Renal cortical epithelial cell (primary cell): ENCODE measurements around the gene IMPA2. TPM values are rescaled to one million over a fixed set of nuclear protein-coding genes. Genes with fewer than 3 reads are reported as not detected.
"Not testable (repeated sequence)": the region's sequence is repeated elsewhere in the genome, so short reads cannot be mapped to it uniquely, and the experiment has no call there.

Source experiments
- DNase-seq: peaks from one replicate; pipeline ENCODE4 v3.0.0-alpha.2; 2011; ENCODE audit warnings: low read depth
- total RNA-seq: library from RNA; depleted of rRNA; stranded (reverse); fragments of >200 nt; gene quantifications from 2 replicates; pipeline ENCODE4 v1.2.3, GENCODE V29; 2014

Gene IMPA2
- total RNA-seq, result 32.1 and 123 TPM in 2 replicates

DNA sequence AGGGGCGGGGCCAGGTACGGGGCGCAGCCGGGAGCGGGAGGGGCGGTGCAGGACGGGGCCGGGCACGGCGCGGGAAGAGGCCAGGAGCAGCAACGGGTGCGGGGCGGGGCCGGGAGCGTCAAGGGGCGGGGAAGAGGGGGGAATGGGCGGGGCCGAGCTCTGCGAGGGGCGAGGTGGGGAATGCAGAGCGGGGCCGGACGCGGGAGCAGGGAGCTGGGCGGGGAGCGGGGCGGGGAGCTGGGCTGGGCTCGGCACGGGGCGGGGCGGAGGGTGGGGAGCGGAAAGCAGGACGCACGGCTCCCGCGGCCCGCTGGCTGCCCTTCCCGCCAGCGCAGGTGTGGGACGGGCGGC is at the start of gene IMPA2:
Gene IMPA2, plus strand, starts transcription at position 316 of the 351 bp plus-strand sequence. CDS start 163 bp downstream, outside the sequence.
- no peak for DNase-seq

DNA sequence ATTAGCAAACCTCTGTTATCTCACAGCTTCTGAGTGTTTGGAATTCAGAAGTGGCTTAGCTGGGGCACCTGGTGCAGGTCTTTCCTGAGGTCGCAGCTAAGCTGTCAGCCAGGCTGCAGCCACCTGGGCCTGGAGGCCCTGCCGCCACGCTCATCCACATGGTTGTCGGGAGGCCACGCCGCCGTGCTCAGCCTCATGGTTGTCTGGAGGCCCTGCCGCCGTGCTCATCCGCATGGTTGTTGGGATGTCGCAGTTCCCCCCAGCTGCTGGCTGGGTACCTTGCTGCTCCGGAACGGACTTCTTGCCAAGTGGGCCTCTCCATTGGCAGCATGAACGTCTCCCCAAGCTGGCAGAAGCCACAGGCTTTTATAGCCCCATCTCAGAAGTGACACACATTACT is 48.9 kb upstream of the IMPA2 start:
- DNase-seq, result no peak

DNA sequence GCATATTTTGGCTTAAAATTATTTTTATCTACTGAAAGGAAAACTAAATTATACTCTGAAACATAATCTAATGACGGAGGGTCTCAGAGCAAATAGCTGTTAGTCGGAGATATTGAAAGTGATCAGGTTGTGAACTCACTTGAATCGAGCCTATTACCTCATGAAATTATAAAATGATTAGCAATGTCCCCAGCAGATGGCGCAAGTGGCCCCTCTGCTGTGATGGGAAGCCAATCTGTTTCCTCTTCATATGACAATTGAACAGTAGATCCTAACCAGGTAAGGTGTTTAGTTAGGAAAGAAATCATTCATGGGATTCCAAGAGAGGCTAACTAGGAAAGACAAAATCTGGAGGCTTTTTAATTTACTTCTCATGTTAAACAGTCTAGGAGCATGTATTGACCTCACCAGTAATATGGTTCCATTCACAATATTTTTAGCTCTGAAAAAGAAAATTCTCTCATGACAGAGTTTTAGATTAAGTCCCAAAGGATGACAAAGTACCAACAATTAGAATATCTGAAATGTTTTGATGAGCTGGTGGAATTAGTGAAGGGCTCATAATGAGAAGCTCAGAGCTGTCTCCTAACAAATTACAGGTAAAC is 43.3 kb upstream of the IMPA2 start:
- DNase-seq, result peak; percentile 61

DNA sequence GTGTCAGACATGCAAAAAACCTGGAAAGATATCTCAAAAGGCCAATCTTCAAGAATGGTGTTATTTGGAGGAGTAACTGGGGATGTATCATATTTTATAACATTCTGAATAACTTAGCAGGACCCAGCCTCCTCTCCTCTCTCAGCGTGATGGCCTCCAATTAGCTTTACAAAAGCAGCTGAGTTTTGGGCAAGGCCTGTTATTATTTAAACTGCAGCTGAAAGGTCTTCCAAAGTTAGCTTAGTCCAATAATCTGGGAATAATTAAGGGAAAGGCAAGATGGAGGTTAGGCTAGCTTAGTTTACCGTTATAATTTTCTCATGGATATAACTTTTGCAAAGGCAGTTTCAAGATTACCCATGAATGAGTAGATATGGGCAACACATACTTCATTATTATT is 40.4 kb upstream of the IMPA2 start:
- no peak for DNase-seq

DNA sequence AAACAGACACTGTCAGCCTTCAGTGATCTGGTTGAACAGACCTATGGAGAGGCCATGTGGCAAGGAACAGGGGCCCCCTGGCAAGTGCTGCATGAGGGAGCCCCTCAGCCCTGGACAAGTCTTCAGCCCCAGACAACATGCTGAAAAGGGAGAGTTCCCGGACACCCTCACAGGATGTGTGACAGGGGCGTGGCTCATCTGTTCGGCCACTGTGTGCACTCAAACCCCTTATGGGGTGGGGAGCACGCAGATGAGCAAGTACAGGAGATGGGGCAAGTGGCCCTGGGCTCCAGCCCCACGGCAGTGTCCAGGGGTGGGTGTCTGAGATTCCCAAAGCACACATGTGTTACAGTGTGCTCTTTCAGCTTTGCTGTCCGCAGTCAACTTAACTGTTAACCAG is 37.8 kb upstream of the IMPA2 start:
- no peak for DNase-seq

DNA sequence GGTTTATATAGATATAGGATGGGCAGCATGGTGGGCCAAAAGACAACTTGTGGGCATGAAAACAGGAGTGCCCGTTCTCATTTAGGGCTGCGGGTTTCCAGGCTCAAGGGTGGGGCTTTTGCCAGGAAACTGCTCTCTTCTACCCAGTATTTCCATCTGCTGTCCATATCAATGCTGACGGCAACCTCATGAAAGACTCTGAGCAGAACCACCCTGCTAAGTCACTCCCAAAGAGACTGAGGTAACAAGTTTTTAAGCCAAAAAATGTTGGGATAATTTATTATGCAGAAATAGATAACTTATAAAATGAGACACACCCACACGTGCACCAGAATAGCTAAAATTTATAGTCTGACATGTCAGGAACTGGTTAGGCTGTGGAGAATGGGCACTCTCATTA is 37.1 kb upstream of the IMPA2 start:
- no peak for DNase-seq

DNA sequence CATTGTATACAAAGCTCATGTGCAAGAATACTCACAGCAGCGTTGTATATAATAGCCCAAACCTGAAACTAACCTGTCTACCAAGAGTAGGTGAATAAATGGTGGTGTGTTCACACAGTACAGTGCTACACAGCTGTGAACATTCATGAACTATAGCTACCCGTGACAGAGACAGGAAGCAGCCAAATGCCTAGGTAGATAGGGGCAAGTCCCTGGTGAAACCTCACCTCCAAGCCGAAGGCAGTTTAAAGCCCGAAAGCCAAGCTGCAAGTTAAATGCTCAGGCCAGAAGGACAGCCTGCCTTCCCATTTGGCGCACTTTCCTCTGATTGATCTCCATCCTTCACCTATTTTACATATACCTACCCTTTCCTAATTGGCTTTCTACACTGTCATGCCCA is 36.5 kb upstream of the IMPA2 start:
- DNase-seq, result no peak

DNA sequence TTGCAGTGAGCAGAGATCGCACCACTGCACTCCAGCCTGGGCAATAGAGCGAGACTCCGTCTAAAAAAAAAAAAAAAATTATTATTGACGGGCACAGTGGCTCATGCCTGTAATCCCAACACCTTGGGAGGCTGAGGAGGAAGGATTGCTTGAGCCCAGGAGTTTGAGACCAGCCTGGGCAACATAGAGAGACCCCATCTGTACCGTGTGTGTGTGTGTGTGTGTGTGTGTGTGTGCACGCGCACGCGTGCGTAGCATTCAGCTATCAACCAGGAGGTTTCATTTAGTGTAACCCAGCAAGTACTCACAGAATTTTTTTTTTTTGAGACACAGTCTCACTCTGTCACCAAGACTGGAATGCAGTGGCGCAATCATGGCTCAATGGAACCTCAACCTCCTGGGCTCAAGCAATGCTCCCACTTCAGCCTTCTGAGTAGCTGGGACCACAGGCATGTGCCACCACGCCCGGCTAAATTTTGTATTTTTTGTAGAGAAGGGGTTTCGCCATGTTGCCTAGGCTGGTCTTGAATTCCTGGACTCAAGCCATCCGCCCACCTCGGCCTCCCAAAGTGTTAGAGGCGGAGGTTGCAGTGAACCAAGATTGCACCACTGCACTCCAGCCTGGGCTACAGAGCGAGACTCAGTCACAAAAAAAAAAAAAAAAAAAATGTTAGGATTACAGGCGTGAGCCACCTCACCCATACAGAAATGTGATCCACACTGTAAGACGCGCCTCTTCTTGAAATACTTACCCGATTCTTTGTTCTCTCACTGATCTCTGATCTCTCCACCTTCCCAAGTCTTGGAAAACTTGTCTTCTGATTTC is 35.3 kb upstream of the IMPA2 start:
- peak; percentile 78 for DNase-seq

DNA sequence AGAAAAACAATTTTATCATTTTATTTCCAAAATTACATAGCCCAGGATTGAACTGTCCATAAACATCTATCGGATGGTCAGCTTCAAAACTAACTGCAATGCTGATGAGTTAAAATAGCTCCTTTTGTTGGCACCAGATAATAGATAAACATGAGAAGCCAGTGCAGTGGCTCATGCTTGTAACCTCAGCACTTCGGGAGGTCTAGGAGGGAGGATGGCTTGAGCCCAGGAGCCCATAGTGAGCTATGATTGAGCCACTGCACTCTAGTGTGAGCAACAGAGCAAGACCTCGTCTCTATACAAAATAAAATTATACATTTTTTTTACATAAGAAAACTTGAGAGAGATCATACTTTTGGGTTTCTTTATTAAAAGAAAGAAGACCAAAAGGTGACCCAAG is 34.6 kb upstream of the IMPA2 start:
- DNase-seq, result peak; percentile 69

DNA sequence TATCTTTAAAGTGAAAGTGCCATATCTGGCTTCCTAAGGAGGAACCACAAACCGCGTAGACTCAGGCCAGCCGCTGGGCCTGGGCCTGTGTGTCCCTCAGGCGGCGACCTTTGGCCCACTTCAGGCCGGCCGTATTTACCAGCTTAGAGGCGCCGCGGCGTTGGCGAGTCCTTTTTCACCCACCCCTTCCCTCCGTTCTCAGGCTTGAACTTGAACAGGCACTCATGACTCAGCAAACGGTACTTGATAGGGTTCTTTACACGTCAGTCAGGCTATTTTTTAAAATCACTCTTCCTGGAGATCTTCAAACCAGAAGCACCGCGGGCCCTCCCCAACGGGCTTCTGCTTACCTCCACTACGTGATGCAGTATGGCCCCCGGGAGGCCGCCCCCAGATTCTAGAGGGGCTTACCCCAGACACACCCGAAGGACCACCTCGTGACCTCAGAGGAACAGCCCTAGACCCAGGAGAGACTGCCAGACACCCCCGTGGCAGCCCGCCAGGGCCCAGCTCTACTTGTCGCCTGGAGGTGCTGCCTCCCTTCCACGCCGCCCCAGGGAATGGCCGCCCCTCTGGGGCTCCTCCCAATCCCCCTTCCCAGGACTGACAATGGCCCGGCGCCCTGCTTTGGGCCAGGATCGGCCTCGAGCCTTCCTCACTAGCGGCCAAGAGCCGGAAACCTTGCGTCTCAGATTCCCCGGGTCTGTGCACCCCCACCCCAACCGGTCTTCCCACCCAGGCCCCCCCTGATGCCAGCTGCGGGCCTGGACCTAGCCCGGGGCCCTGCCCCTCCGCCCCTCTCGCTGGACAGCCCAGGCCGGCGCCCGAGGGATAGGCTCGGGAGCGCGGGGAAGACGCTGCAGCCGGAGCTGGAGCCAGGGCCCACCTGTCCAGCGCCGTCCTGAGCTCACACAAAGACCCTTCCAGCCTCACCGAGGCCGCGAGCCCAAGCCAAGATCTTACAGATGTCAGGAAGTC is 33.8 kb upstream of the IMPA2 start:
- DNase-seq, result peak; percentile 98

DNA sequence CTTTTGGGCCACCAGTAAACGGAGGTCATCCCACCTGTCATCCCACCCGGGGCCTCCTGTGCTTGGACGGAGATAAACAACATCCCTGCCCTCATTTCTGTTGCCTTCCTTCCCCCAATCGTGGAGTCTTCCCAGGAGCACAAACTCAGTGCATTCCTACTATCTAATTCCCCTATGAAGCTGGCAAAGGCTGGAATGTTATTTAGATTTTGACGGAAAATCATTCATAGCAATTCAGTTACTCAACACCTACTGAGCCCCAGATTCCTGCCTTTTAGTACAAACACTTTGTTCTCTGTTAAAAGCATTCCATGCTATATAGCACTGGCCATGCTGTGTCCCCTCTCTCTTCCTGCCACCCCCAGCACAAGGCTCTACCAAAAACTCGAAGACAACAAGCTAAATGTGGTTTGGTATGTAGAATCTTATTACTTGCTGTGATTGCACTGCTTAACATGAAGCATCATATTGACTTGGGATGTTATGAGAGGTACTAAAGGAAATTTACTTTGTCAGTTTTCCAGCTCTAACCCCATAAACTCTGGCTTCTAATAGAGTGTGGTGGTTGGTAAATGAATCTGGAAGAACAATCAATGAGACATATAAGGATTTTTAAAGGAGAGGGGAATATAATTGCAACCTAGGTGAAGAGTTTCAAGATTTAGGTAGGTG is 32.3 kb upstream of the IMPA2 start:
- DNase-seq, result no peak

DNA sequence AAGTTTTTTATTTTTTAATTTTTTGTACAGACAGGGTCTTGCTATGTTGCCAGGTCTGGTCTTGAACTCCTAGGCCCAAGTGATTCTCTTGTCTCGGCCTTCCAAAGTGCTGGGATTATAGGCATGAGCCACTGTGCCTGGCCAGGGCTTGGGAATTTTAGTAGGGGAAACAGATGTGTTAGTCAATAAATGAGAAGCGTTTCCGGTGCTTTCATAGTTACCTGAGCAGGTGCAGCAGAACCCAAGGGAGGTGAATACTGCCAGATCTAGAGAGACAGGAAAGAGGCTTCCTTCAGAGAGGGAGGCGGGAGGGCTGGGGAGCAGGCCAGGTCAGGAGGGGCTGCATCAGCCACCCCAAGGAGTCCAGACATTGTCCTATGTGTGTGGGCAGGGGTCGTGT is 30.5 kb upstream of the IMPA2 start:
- DNase-seq, result no peak

DNA sequence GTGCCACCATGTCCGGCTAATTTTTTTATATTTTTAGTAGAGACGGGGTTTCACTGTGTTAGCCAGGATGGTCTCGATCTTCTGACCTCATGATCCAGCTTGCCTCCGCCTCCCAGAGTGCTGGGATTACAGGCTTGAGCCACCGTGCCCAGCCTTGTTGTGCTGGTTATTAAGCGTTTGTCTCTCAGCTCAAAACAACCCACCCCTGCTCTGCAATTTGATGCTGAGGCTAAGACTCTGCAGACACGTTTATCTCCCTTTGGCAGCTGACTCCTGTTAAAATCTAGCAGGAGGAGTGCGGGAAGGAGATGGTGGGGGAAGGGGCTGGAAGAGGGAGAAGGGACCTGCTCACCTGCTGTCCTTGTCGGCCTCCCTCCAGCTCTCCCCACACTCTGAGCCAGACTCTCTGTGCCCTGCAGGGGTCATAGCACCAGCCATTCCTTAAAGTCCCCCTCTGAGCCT is 29.9 kb upstream of the IMPA2 start:
- no peak for DNase-seq

DNA sequence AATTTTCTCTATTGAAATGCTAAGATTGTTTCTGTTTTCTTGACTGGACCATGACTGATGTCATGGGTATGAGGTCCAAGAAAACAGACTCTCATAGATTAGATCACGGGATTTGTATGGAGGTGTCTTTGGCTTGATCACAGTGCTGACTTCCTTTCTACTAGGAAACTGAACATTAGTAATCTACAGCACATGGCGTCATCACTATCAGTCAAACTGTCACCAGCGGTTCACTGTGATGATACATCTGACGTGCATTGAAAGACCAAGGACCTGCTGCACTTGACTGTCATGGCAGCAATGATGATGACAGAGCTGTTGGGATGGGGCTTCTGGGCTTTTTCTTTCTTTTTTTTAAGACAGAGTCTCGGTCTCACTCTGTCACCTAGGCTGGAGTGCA is 28.2 kb upstream of the IMPA2 start:
- DNase-seq, result no peak

DNA sequence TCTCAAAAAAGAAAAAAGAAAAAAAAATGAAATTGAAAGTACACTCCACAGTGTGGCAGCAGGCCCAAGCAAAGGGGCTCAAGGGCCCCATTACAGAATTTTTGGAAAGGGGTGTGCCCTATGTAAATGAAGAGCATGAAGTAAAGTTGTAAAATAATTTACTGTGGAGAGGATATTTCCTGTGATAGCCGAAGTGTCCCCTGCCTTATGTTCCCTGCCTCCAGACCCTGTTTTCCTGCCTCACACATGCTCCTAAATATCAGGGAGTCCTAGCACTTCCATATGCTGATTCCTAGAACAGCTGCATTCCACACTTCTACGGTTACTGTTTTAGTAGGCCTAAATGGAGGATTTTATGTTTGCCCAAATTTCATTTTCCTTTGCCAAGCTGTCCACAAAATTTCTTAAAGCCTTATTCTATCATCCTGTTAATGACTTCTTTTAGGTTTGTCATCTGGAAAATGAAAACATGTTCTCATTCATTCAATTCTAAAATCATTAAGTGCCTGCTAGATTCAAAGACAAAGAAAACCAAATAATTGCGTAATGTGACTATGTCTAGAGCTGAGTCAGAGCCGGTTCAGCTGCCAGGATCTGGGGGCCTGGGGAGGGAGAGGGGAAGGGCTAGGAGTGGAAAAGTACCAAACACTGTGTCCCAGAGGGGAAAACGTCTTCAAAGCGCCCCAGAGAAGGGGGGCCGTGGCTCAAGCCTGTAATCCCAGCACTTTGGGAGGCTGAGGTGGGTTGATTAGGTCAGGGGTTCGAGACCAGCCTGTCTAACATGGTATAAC is 25.9 kb upstream of the IMPA2 start:
- peak; percentile 92 for DNase-seq

DNA sequence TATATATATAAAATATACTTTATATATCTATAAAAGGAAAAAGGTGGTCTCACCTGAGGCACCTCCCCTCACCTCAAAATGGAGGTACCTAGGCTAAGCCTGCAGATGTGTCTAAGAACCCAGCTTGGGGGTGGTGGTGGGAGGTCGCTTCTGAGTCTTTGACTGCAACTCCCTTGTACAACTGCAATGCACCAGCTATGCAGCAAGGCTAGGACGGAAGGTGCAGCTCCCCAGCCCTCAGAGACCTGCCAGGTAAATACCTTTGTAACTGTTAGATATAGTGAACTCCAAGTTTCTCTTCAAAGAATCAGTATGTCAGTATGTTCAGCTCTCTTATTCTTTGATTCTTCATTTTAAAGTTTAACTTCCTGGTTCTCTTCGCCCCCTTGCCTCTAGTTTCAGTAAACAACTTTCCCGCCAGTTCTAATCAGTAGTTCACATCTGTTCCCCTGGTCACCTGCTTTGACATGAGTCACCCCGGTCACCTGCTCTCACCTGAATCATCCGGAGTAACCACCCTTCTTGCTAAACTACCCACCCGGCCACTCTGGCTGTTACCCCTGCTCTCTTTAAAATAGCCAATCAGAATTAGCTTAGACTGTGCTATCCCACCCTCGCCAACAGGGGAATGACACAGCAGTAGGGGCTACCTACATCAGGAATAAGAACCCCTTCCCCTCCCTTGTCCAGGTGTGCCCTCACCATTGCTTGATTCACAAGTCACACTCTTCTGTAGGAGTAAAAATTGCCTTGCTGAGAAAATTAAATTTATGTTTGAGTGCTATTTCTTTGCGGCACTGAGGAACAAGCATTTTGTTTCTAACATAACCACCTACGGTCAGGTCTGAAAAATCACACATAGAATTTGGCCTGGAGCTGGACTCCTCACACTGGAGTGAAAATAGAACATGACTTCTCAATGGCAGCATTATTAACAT is 24.7 kb upstream of the IMPA2 start:
- no peak for DNase-seq

DNA sequence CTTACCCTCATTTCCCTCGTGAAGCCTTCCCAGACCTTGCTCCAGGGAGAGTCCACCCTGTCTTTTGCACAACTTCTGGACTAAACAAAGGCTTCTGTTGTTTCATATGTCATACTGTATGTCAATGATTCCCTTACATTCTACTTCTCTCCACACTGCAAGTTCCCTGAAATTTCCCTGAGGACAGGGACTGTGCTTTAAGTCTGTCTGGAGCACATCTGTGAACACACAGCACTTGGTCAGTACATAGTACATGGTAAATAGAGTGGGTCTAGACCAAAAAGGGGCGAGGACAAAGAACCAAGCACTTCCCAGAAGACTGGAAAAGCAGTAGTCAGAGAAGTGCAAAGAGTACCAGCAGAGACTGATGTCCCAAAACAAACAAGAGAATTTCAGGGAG is 23.7 kb upstream of the IMPA2 start:
- no peak for DNase-seq

DNA sequence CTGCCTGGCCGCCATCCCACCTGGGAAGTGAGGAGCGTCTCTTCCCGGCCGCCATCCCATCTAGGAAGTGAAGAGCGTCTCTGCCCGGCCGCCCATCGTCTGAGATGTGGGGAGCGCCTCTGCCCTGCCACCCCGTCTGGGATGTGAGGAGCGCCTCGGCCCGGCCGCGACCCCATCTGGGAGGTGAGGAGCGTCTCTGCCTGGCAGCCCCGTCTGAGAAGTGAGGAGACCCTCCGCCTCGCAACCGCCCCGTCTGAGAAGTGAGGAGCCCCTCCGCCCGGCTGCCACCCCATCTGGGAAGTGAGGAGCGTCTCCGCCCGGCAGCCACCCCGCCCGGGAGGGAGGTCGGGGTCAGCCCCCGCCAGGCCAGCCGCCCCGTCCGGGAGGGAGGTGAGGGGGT is 21.7 kb upstream of the IMPA2 start:
- not testable (repeated sequence) for DNase-seq

DNA sequence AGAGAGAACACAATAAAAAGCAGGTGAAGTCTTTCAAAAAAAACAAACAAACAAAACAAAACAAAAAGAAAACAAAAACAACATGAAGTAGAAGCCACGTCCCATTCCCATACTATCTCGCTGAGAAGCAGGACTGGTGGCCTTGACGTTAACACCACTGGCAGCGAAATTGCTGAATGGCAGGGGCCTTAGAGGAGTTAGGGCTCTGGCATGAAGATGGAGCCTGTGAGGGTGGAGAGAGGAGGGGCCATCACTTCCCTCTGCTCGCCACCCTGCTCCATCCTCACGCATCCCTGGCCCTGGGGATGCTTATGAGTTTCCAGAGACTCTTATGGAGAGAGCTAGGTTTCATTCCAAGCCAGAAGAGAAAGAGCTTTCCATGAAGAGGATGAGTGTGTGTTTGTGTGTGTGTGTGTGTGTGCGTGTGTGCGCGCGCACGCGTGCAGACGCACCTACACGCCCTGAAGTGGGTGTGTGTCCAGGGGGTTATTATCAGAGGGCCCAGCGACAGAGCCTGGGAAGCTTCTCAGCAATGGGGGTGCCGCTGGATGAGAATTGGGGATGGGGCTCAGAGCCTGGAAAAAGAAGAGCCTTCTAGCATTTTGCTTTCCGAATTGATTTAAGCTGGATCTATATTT is 20.4 kb upstream of the IMPA2 start:
- no peak for DNase-seq
